HCT116 (cell line): ENCODE measurements around the gene ZSWIM3. TPM values are rescaled to one million over a fixed set of nuclear protein-coding genes. Genes with fewer than 3 reads are reported as not detected.

Experiments used
- ATAC-seq: fragments of 200-7000 bp; cut with Tn5 transposase; 2 replicates; pipeline ENCODE4 v1.9.1; 2020; ENCODE audit warnings: mild to moderate bottlenecking, moderate library complexity
- BruUV-seq: library from RNA; stranded (reverse); fragments of 400-500 nt; replicated peaks from 2 replicates; lab custom pipeline; 2021; lab: Mats Ljungman, UMichigan
- CTCF ChIA-PET: fragments of 300-600 bp; sonication (Branson Sonifier 250); formaldehyde crosslinking; loops from one replicate; lab custom pipeline; 2021; ENCODE audit warnings: antibody characterized with exemption; lab: Charles Lee
- POLR2A ChIA-PET: fragments of 300-600, 350-600 bp; sonication (Branson Sonifier 250); formaldehyde crosslinking; loops from one replicate; lab custom pipeline; 2021; ENCODE audit warnings: antibody characterized with exemption; lab: Charles Lee
- RAD21 ChIA-PET, 2 experiments: fragments of 300-600 bp; sonication (Branson Sonifier 250); formaldehyde crosslinking; loops; one replicate each; lab custom pipeline; 2023; ENCODE audit warnings: low total read pairs in 2 of 2; ENCODE audit not compliant: uncharacterized antibody in 2 of 2, unreplicated experiment in 2 of 2, low non-redundant PET in 1 of 2; lab: Charles Lee
- DNase-seq: peaks from one replicate; pipeline ENCODE4 v3.0.0-alpha.2; 2010; ENCODE audit warnings: low read depth, low spot score
- H2AFZ ChIP-seq: fragments of 200-600 bp; shearing (Covaris generic), sonication (generic); 2 replicates; pipeline ENCODE4 v1.6.1; 2017; ENCODE audit warnings: low read depth, mixed run types, mixed read lengths, antibody characterized with exemption, low read length; ENCODE audit not compliant: poor library complexity, severe bottlenecking
- H3K27ac ChIP-seq: 2 replicates; pipeline ENCODE4 v1.5.1; 2012; ENCODE audit warnings: low read depth, low read length
- H3K27me3 ChIP-seq: fragments of 200-600 bp; sonication (generic); 2 replicates; pipeline ENCODE4 v1.6.1; 2016; ENCODE audit warnings: mixed run types, low read length, mixed read lengths; ENCODE audit not compliant: insufficient read depth
- H3K36me3 ChIP-seq, 2 experiments: fragments of 200-500 bp in 1 of 2; fragments of 200-600 bp in 1 of 2; sonication (Bioruptor generic) in 1 of 2; sonication (generic) in 1 of 2; 2 replicates each; pipeline versions ENCODE4 v1.5.1 to v1.6.1; 2014 to 2016; ENCODE audit warnings: low read length in 2 of 2, inconsistent platforms in 1 of 2, mixed read lengths in 1 of 2, mixed run types in 1 of 2; ENCODE audit not compliant: insufficient read depth in 2 of 2, control insufficient read depth in 1 of 2
- H3K4me1 ChIP-seq, 2 experiments: fragments of 200-600 bp in 1 of 2; sonication (generic) in 1 of 2; 2 replicates each; pipeline versions ENCODE4 v1.5.1 to v1.6.1; 2012 to 2017; ENCODE audit warnings: low read length in 2 of 2, inconsistent platforms in 1 of 2, mild to moderate bottlenecking in 1 of 2, mixed read lengths in 1 of 2, mixed run types in 1 of 2, moderate library complexity in 1 of 2; ENCODE audit not compliant: insufficient read depth in 2 of 2, control insufficient read depth in 1 of 2
- H3K4me2 ChIP-seq: fragments of 200-600 bp; sonication (generic); 2 replicates; pipeline ENCODE4 v1.6.1; 2017; ENCODE audit warnings: mixed run types, low read length, mixed read lengths
- H3K4me3 ChIP-seq, 2 experiments: fragments of 200-600 bp in 1 of 2; sonication (generic) in 1 of 2; replicated peaks in 1 of 2; 2 replicates each; pipeline ENCODE4 v1.5.1; 2011 to 2016; ENCODE audit warnings: low read length in 2 of 2, control low read depth in 1 of 2, low read depth in 1 of 2, mild to moderate bottlenecking in 1 of 2, mixed read lengths in 1 of 2, mixed run types in 1 of 2
- H3K79me2 ChIP-seq: fragments of 200-600 bp; sonication (generic); 2 replicates; pipeline ENCODE4 v1.6.1; 2017; ENCODE audit warnings: mild to moderate bottlenecking, mixed run types, low read length, moderate library complexity, mixed read lengths; ENCODE audit not compliant: insufficient read depth
- H3K9ac ChIP-seq: fragments of 200-600 bp; sonication (generic); 2 replicates; pipeline ENCODE4 v1.6.1; 2016; ENCODE audit warnings: low read length, mixed read lengths
- H3K9me2 ChIP-seq: fragments of 200-600 bp; sonication (generic), shearing (Covaris generic); 2 replicates; pipeline ENCODE4 v1.6.1; 2017; ENCODE audit warnings: mixed run types, mild to moderate bottlenecking, moderate library complexity; ENCODE audit not compliant: insufficient read depth
- H3K9me3 ChIP-seq, 2 experiments: fragments of 200-500 bp in 1 of 2; fragments of 200-600 bp in 1 of 2; sonication (Bioruptor generic) in 1 of 2; sonication (generic) in 1 of 2; 2 replicates each; pipeline ENCODE4 v1.6.1; 2014 to 2017; ENCODE audit warnings: low read length in 2 of 2, mixed read lengths in 2 of 2, inconsistent platforms in 1 of 2, low read depth in 1 of 2, mild to moderate bottlenecking in 1 of 2, mixed run types in 1 of 2, moderate library complexity in 1 of 2; ENCODE audit not compliant: control insufficient read depth in 1 of 2, insufficient read depth in 1 of 2
- H4K20me1 ChIP-seq: fragments of 200-600 bp; sonication (generic), shearing (Covaris generic); 2 replicates; pipeline ENCODE4 v1.6.1; 2017; ENCODE audit warnings: mixed run types, mild to moderate bottlenecking, moderate library complexity; ENCODE audit not compliant: insufficient read depth
- ATF3 ChIP-seq: IDR thresholded peaks from 2 replicates; pipeline ENCODE4 v1.6.1; 2012
- CEBPB ChIP-seq: IDR thresholded peaks from 2 replicates; pipeline ENCODE4 v1.6.1; 2012; ENCODE audit warnings: low read depth
- CTCF ChIP-seq, 3 experiments: fragments of 200-600 bp in 1 of 3; sonication (generic) in 1 of 3; IDR thresholded peaks in 2 of 3; conservative IDR thresholded peaks in 1 of 3; 2 replicates each; pipeline ENCODE4 v1.5.1; 2012 to 2017; ENCODE audit warnings: low read depth in 2 of 3, low read length in 2 of 3, antibody characterized with exemption in 1 of 3, borderline replicate concordance in 1 of 3, control low read depth in 1 of 3, mild to moderate bottlenecking in 1 of 3, mixed read lengths in 1 of 3, mixed run types in 1 of 3, moderate library complexity in 1 of 3; ENCODE audit not compliant: insufficient read depth in 1 of 3
- EGR1 ChIP-seq: IDR thresholded peaks from 2 replicates; pipeline ENCODE4 v1.6.1; 2012; ENCODE audit warnings: low read depth
- ELF1 ChIP-seq: IDR thresholded peaks from 2 replicates; pipeline ENCODE4 v1.6.1; 2012; ENCODE audit warnings: low read depth, borderline replicate concordance
- EZH2 ChIP-seq: fragments of 200-600 bp; sonication (generic); IDR thresholded peaks from 2 replicates; pipeline ENCODE4 v1.6.1; 2017; ENCODE audit warnings: antibody characterized with exemption, mixed run types
- FOSL1 ChIP-seq: IDR thresholded peaks from 2 replicates; pipeline ENCODE4 v1.6.1; 2012; ENCODE audit warnings: low read depth
- JUND ChIP-seq: IDR thresholded peaks from 2 replicates; pipeline ENCODE4 v1.6.1; 2012
- MAX ChIP-seq: IDR thresholded peaks from 2 replicates; pipeline ENCODE4 v1.6.1; 2012
- POLR2A ChIP-seq: IDR thresholded peaks from 2 replicates; pipeline ENCODE4 v1.7.0; 2011; ENCODE audit warnings: borderline replicate concordance; ENCODE audit not compliant: insufficient read depth, insufficient read length; ENCODE audit errors: extremely low read depth
- RAD21 ChIP-seq: IDR thresholded peaks from 2 replicates; pipeline ENCODE4 v1.6.1; 2012; ENCODE audit warnings: low read depth, mild to moderate bottlenecking
- REST ChIP-seq: IDR thresholded peaks from 2 replicates; pipeline ENCODE4 v1.6.1; 2012; ENCODE audit warnings: low read depth
- SIN3A ChIP-seq: IDR thresholded peaks from 2 replicates; pipeline ENCODE4 v1.6.1; 2012; ENCODE audit warnings: low read depth
- SP1 ChIP-seq: IDR thresholded peaks from 2 replicates; pipeline ENCODE4 v1.6.1; 2012; ENCODE audit warnings: low read depth
- SRF ChIP-seq: IDR thresholded peaks from 2 replicates; pipeline ENCODE4 v1.6.1; 2012; ENCODE audit warnings: low read depth
- TCF7L2 ChIP-seq: IDR thresholded peaks from 2 replicates; pipeline ENCODE4 v1.7.0; 2011; ENCODE audit warnings: borderline replicate concordance, inconsistent platforms; ENCODE audit not compliant: insufficient read depth, insufficient read length; ENCODE audit errors: extremely low read depth
- ZFX ChIP-seq: fragments of 450-650 bp; IDR thresholded peaks from 2 replicates; pipeline ENCODE4 v1.6.1; 2017
- ZNF274 ChIP-seq: fragments of 200-500 bp; sonication (Bioruptor generic); IDR thresholded peaks from 2 replicates; pipeline ENCODE4 v1.6.1; 2014; ENCODE audit warnings: mild to moderate bottlenecking, low read depth, low read length, inconsistent platforms
- intact Hi-C: fragments of 100-400 bp; cut with micrococcal nuclease; formaldehyde crosslinking; loops from 2 replicates; pipeline ENCODE4 v1.10.0; 2022
- total RNA-seq: library from RNA; stranded (reverse); gene quantifications from one replicate; pipeline ENCODE4 v1.2.1, GENCODE V29; 2021; ENCODE audit not compliant: unreplicated experiment

Gene ZSWIM3
- total RNA-seq, 1 experiment from 2014 or later = 1.8 TPM

GRCh38 chr20:45826381-45827019 is 30.9 kb upstream of the ZSWIM3 start:
- no peak for DNase-seq

More at GRCh38 chr20:45826381-45827019, 30.9 kb upstream of the ZSWIM3 start:
- Histone ChIP-seq H3K4me3 (no peak overlapping the region), H3K4me1 (peaks cover 9 to 22% of the 10 kb centered on the region in 2 experiments; a peak in 3 of 4 replicates), H2AFZ (no peak overlapping the region), H3K36me3 (no peaks in the 10 kb centered on the region), H3K9me3 (no peaks in the 10 kb centered on the region), H3K79me2 (no peaks in the 10 kb centered on the region), H3K27me3 (no peaks in the 10 kb centered on the region), H3K4me2 (peak overlapping the region; percentile 19; the same call in 1 of the 2 replicates), H3K9ac (no peak overlapping the region), H3K9me2 (no peaks in the 10 kb centered on the region), H3K27ac (0 out of 2 replicates have a peak overlapping the region, but pooled peaks have one; percentile 14), H4K20me1 (no peaks in the 10 kb centered on the region)
- ChIA-PET RAD21 (no interaction called here), CTCF (interaction anchor here (1.4 kb wide), 1 partner anchor 28 kb away, joined by 3 read pairs; no protein-coding TSS in a partner anchor), POLR2A (interaction anchor here (1.5 kb wide), 1 partner anchor 10 kb away, joined by 4 read pairs; no protein-coding TSS in a partner anchor)
- no TSS peak for BruUV-seq
- TF ChIP-seq REST (no peak), ATF3 (no peak), CEBPB (no peak), SP1 (no peak), ZNF274 (no peak), FOSL1 (no peak), SRF (no peak), MAX (no peak), SIN3A (no peak), ZFX (no peak), EGR1 (no peak), EZH2 (no peak), CTCF (IDR thresholded peaks at IDR 0.05 in 2 of 3, conservative IDR thresholded peaks at IDR 0.05 in 1 of 3; ENCODE audit: borderline replicate concordance in 1 of 3, insufficient read depth in 1 of 3, low read depth in 2 of 3, low read length in 2 of 3) (no peak), POLR2A (no peak), ELF1 (no peak), RAD21 (no peak), JUND (no peak), TCF7L2 (no peak)
- intact Hi-C loops = no loop called here
- no peak for ATAC-seq
